Astrocyte (in vitro differentiated cells and primary cell): ENCODE measurements around the gene HOXA10. TPM values are rescaled to one million over a fixed set of nuclear protein-coding genes. Genes with fewer than 3 reads are reported as not detected.

ENCODE experiments used
- DNase-seq: peaks from one replicate; pipeline ENCODE4 v3.0.0-alpha.2; 2010; ENCODE audit warnings: low read depth
- FAIRE-seq: peaks from 2 replicates; lab custom pipeline; 2011; peaks lifted over from hg19 to GRCh38; lab: Jason Lieb, UNC
- H2AFZ ChIP-seq: 2 replicates; pipeline ENCODE4 v1.6.0; 2012; ENCODE audit warnings: low read depth, low read length, inconsistent platforms
- H3K27ac ChIP-seq: 2 replicates; pipeline ENCODE4 v1.5.1; 2011; ENCODE audit warnings: low read depth, low read length, inconsistent platforms
- H3K27me3 ChIP-seq: 2 replicates; pipeline ENCODE4 v1.6.0; 2011; ENCODE audit warnings: low read length, inconsistent platforms; ENCODE audit not compliant: insufficient read depth
- H3K36me3 ChIP-seq: 2 replicates; pipeline ENCODE4 v1.5.1; 2011; ENCODE audit warnings: low read length, inconsistent platforms; ENCODE audit not compliant: insufficient read depth
- H3K4me1 ChIP-seq: 2 replicates; pipeline ENCODE4 v1.5.1; 2011; ENCODE audit warnings: low read length, inconsistent platforms; ENCODE audit not compliant: insufficient read depth
- H3K4me2 ChIP-seq: 2 replicates; pipeline ENCODE4 v1.6.0; 2012; ENCODE audit warnings: low read length, inconsistent platforms
- H3K4me3 ChIP-seq: 2 replicates; pipeline ENCODE4 v1.5.1; 2011; ENCODE audit warnings: low read depth, mild to moderate bottlenecking, low read length, inconsistent platforms; ENCODE audit not compliant: insufficient read depth
- H3K79me2 ChIP-seq: 2 replicates; pipeline ENCODE4 v1.6.0; 2012; ENCODE audit warnings: mild to moderate bottlenecking, low read length, inconsistent platforms; ENCODE audit not compliant: insufficient read depth
- H3K9ac ChIP-seq: 2 replicates; pipeline ENCODE4 v1.6.0; 2012; ENCODE audit warnings: mild to moderate bottlenecking, low read length, inconsistent platforms
- H3K9me3 ChIP-seq: 2 replicates; pipeline ENCODE4 v1.5.1; 2012; ENCODE audit warnings: low read depth, mild to moderate bottlenecking, low read length, inconsistent platforms; ENCODE audit not compliant: insufficient read depth
- H4K20me1 ChIP-seq: 2 replicates; pipeline ENCODE4 v1.6.0; 2012; ENCODE audit warnings: low read length, inconsistent platforms; ENCODE audit not compliant: insufficient read depth
- H3K27ac Mint-ChIP-seq: one replicate; pipeline ENCODE4 v1.8.0; 2021; ENCODE audit warnings: mild to moderate bottlenecking, mixed read lengths; ENCODE audit not compliant: unreplicated experiment
- H3K27me3 Mint-ChIP-seq: one replicate; pipeline ENCODE4 v1.8.0; 2021; ENCODE audit warnings: low read depth, mixed read lengths; ENCODE audit not compliant: unreplicated experiment
- H3K36me3 Mint-ChIP-seq: one replicate; pipeline ENCODE4 v1.8.0; 2021; ENCODE audit warnings: low read depth, mixed read lengths; ENCODE audit not compliant: unreplicated experiment
- H3K4me1 Mint-ChIP-seq: one replicate; pipeline ENCODE4 v1.8.0; 2021; ENCODE audit warnings: low read depth, mixed read lengths; ENCODE audit not compliant: unreplicated experiment
- H3K4me3 Mint-ChIP-seq: one replicate; pipeline ENCODE4 v1.8.0; 2021; ENCODE audit warnings: mild to moderate bottlenecking, moderate library complexity, mixed read lengths; ENCODE audit not compliant: unreplicated experiment
- H3K9me3 Mint-ChIP-seq: one replicate; pipeline ENCODE4 v1.8.0; 2021; ENCODE audit warnings: mild to moderate bottlenecking, mixed read lengths; ENCODE audit not compliant: unreplicated experiment
- EZH2 ChIP-seq: IDR thresholded peaks from 2 replicates; pipeline ENCODE4 v1.6.1; 2012; ENCODE audit warnings: mild to moderate bottlenecking, low read length, inconsistent platforms; ENCODE audit not compliant: insufficient read depth
- total RNA-seq: library from RNA; stranded (reverse); gene quantifications from 2 replicates; pipeline ENCODE4 v1.2.1, GENCODE V29; 2021
- TF ChIP-seq, protein P1 (sequence below): IDR thresholded peaks from 2 replicates; pipeline ENCODE4 v1.5.1; 2011; ENCODE audit warnings: low read depth, mild to moderate bottlenecking, inconsistent platforms, low read length, moderate library complexity; ENCODE audit not compliant: insufficient read depth

The HOXA10 gene
- total RNA-seq, 1 donor from 2014 or later: not detected

GRCh38 chr7:27210441-27211083, 36.4 kb upstream of the HOXA10 start:
- TF ChIP-seq, protein P1, sequence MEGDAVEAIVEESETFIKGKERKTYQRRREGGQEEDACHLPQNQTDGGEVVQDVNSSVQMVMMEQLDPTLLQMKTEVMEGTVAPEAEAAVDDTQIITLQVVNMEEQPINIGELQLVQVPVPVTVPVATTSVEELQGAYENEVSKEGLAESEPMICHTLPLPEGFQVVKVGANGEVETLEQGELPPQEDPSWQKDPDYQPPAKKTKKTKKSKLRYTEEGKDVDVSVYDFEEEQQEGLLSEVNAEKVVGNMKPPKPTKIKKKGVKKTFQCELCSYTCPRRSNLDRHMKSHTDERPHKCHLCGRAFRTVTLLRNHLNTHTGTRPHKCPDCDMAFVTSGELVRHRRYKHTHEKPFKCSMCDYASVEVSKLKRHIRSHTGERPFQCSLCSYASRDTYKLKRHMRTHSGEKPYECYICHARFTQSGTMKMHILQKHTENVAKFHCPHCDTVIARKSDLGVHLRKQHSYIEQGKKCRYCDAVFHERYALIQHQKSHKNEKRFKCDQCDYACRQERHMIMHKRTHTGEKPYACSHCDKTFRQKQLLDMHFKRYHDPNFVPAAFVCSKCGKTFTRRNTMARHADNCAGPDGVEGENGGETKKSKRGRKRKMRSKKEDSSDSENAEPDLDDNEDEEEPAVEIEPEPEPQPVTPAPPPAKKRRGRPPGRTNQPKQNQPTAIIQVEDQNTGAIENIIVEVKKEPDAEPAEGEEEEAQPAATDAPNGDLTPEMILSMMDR: peak; percentile 52
- TF ChIP-seq EZH2: peak; percentile 68
- Histone ChIP-seq H2AFZ (peak overlapping the region; percentile 48), H3K9me3 (no peaks in the 10 kb centered on the region), H3K36me3 (no peaks in the 10 kb centered on the region), H3K79me2 (no peaks in the 10 kb centered on the region), H3K4me1 (peaks cover 5% of the 10 kb centered on the region), H3K4me3 (peak overlapping the region; percentile 8), H3K4me2 (peak overlapping the region; percentile 82), H3K27me3 (peaks cover 100% of the 10 kb centered on the region), H4K20me1 (peaks cover 4% of the 10 kb centered on the region), H3K9ac (no peak overlapping the region), H3K27ac (no peak overlapping the region)
- H3K4me3 Mint-ChIP-seq: peak overlapping the region; percentile 36
- FAIRE-seq (no peak), DNase-seq (no peak)
- H3K9me3 Mint-ChIP-seq: peaks cover 4% of the 10 kb centered on the region
- peak overlapping the region; percentile 18 for H3K27ac Mint-ChIP-seq
- peaks cover 3% of the 10 kb centered on the region for H3K36me3 Mint-ChIP-seq
- H3K4me1 Mint-ChIP-seq: no peaks in the 10 kb centered on the region
- peaks cover 92% of the 10 kb centered on the region for H3K27me3 Mint-ChIP-seq

DNA sequence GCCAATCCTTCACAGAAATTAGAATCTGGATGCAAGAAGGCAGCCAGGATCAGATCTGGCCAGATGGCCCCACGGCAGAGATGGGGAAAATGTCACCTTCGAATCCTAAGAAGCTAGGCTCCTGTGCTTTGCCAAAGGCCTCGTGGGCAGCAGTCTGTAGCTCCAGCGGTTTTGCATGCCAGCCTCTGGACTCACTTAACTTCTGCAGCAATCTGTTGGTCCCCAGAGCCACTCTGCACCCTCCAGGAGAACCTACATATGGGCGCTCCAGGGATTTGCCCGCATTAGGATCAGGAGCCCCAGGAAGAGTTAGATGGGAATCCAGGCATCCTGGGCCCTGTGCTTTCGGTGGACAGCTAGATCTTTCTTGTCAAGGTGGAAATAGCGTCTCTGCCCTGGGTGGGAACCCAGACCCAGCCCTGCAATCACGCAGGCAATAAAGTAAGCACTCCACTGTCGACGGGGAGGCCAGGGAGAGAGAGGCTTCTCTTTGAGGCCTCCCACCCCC, 35.9 kb upstream of the HOXA10 start:
- DNase-seq (no peak), FAIRE-seq (no peak)
- H3K9me3 ChIP-seq: no peaks in the 10 kb centered on the region
- H3K4me2 ChIP-seq: peak overlapping the region; percentile 82
- peaks cover 100% of the 10 kb centered on the region for H3K27me3 ChIP-seq
- peaks cover 4% of the 10 kb centered on the region for H4K20me1 ChIP-seq
- H3K36me3 Mint-ChIP-seq: peaks cover 3% of the 10 kb centered on the region
- no peak overlapping the region for H3K9ac ChIP-seq
- no peaks in the 10 kb centered on the region for H3K79me2 ChIP-seq
- H3K36me3 ChIP-seq: no peaks in the 10 kb centered on the region
- no peak overlapping the region for H3K4me3 ChIP-seq
- peaks cover 4% of the 10 kb centered on the region for H3K9me3 Mint-ChIP-seq
- H3K4me1 Mint-ChIP-seq: no peaks in the 10 kb centered on the region
- H3K4me3 Mint-ChIP-seq: no peak overlapping the region
- H3K27me3 Mint-ChIP-seq: peaks cover 92% of the 10 kb centered on the region
- no peak overlapping the region for H3K27ac ChIP-seq
- peaks cover 11% of the 10 kb centered on the region for H3K4me1 ChIP-seq
- no peak overlapping the region for H2AFZ ChIP-seq
- no peak overlapping the region for H3K27ac Mint-ChIP-seq
- no peak for TF ChIP-seq EZH2
- TF ChIP-seq, protein P1: no peak

DNA sequence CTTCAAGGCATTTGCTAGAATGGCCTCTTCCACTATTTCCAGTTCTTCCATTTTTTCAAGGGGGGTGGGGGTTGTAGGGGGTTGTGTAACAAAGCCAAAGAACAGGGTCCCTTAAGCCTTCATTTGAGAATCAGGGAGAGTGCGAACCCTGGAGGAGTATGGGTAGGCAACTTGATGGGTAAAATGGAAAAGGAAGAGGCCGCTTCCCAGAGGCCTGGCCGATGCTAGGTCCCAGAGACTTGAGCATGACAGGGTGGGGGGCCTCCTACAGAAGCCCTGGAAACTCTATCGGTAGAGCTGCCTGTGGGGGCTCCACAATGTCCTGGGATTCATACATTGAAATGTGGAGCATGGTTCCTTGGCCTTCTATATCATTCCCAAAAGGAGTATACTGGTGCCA, 34.9 kb upstream of the HOXA10 start:
- Histone ChIP-seq H4K20me1 (peaks cover 7% of the 10 kb centered on the region), H3K9ac (no peak overlapping the region), H3K79me2 (no peaks in the 10 kb centered on the region), H3K4me3 (no peak overlapping the region), H3K4me1 (peaks cover 15% of the 10 kb centered on the region), H3K36me3 (no peaks in the 10 kb centered on the region), H3K27me3 (peaks cover 100% of the 10 kb centered on the region), H3K4me2 (no peak overlapping the region), H3K27ac (no peak overlapping the region), H3K9me3 (no peaks in the 10 kb centered on the region), H2AFZ (no peak overlapping the region)
- Mint-ChIP-seq H3K27ac (no peak overlapping the region), H3K4me3 (no peak overlapping the region), H3K27me3 (peaks cover 93% of the 10 kb centered on the region), H3K36me3 (no peaks in the 10 kb centered on the region), H3K4me1 (no peaks in the 10 kb centered on the region), H3K9me3 (peaks cover 4% of the 10 kb centered on the region)
- DNase-seq (no peak), FAIRE-seq (no peak)
- TF ChIP-seq, protein P1: no peak
- TF ChIP-seq EZH2: no peak
